Measurements from ENCODE around the gene SCEL.

- TF ChIP-seq SP1 (IDR thresholded peaks at IDR 0.05) (no peak), FOXK2 (IDR thresholded peaks at IDR 0.05) (no peak), ELF4 (IDR thresholded peaks at IDR 0.05) (no peak), BHLHE40 (IDR thresholded peaks at IDR 0.05; ENCODE audit: borderline replicate concordance) (no peak), L3MBTL2 (conservative IDR thresholded peaks at IDR 0.05) (no peak), SUZ12 (IDR thresholded peaks at IDR 0.05) (no peak), ARNT (IDR thresholded peaks at IDR 0.05) (no peak), FOXM1 (IDR thresholded peaks at IDR 0.05; ENCODE audit: borderline replicate concordance) (no peak), TARDBP (IDR thresholded peaks at IDR 0.05) (no peak)
Observed at GRCh38 chr13:77535448-77535847, at the start of gene SCEL.
